WTC11 (cell line): Measurements from ENCODE around the gene PSMD6. TPM values are rescaled to one million over a fixed set of nuclear protein-coding genes. Genes with fewer than 3 reads are reported as not detected.

Experiments
- ATAC-seq: fragments of 200-7000 bp; cut with Tn5 transposase; 2 replicates; pipeline ENCODE4 v1.10.0; 2021; ENCODE audit warnings: mild to moderate bottlenecking, moderate library complexity
- CTCF ChIA-PET: fragments of 300-600 bp; sonication (Branson Sonifier 250); formaldehyde crosslinking; loops from one replicate; lab custom pipeline; 2021; ENCODE audit warnings: antibody characterized with exemption; lab: Charles Lee
- POLR2A ChIA-PET: fragments of 350-600 bp; sonication (Branson Sonifier 250); formaldehyde crosslinking; loops from one replicate; lab custom pipeline; 2021; ENCODE audit warnings: antibody characterized with exemption; lab: Charles Lee
- DNase-seq: peaks from one replicate; pipeline ENCODE4 v3.0.0; 2021; ENCODE audit warnings: low spot score
- H3K27ac Mint-ChIP-seq: 2 replicates; pipeline ENCODE4 v1.8.0; 2021; ENCODE audit warnings: mixed read lengths
- H3K27me3 Mint-ChIP-seq: 2 replicates; pipeline ENCODE4 v1.8.0; 2021; ENCODE audit warnings: low read depth, mild to moderate bottlenecking, moderate library complexity, mixed read lengths
- H3K36me3 Mint-ChIP-seq: 2 replicates; pipeline ENCODE4 v1.8.0; 2021; ENCODE audit warnings: mixed read lengths
- H3K4me1 Mint-ChIP-seq: 2 replicates; pipeline ENCODE4 v1.8.0; 2022; ENCODE audit warnings: mixed read lengths
- H3K4me3 Mint-ChIP-seq: 2 replicates; pipeline ENCODE4 v1.8.0; 2021; ENCODE audit warnings: mild to moderate bottlenecking, moderate library complexity, mixed read lengths
- H3K9me3 Mint-ChIP-seq: 2 replicates; pipeline ENCODE4 v1.8.0; 2021; ENCODE audit warnings: mixed read lengths
- CBFB ChIP-seq: sonication (generic); formaldehyde crosslinking; IDR thresholded peaks from 2 replicates; pipeline ENCODE4 v1.8.1; 2022; ENCODE audit warnings: mild to moderate bottlenecking, low read depth, missing genetic modification reagents
- ELF4 ChIP-seq: sonication (generic); formaldehyde crosslinking; IDR thresholded peaks from 2 replicates; pipeline ENCODE4 v1.8.1; 2022; ENCODE audit warnings: low read depth, mild to moderate bottlenecking, moderate library complexity, missing genetic modification reagents
- FOXJ3 ChIP-seq: sonication (generic); formaldehyde crosslinking; IDR thresholded peaks from 2 replicates; pipeline ENCODE4 v1.9.0; 2021; ENCODE audit warnings: missing genetic modification reagents, mild to moderate bottlenecking, borderline replicate concordance
- FOXK1 ChIP-seq: sonication (generic); formaldehyde crosslinking; IDR thresholded peaks from 2 replicates; pipeline ENCODE4 v1.8.0; 2022; ENCODE audit warnings: mild to moderate bottlenecking, moderate library complexity, missing genetic modification reagents
- GRHL2 ChIP-seq: fragments of 250-450 bp; sonication (Bioruptor Pico); IDR thresholded peaks from 2 replicates; pipeline ENCODE4 v1.8.0; 2022; ENCODE audit warnings: mild to moderate bottlenecking, moderate library complexity; ENCODE audit not compliant: insufficient replicate concordance, severe bottlenecking
- MYBL2 ChIP-seq: sonication (generic); formaldehyde crosslinking; IDR thresholded peaks from 2 replicates; pipeline ENCODE4 v1.8.1; 2023; ENCODE audit warnings: mild to moderate bottlenecking, moderate library complexity, missing genetic modification reagents
- NR1H2 ChIP-seq: sonication (generic); formaldehyde crosslinking; IDR thresholded peaks from 2 replicates; pipeline ENCODE4 v1.9.0; 2021; ENCODE audit warnings: mild to moderate bottlenecking, moderate library complexity, missing genetic modification reagents
- OVOL2 ChIP-seq: fragments of 250-450 bp; sonication (Bioruptor Pico); IDR thresholded peaks from 2 replicates; pipeline ENCODE4 v1.9.0; 2021; ENCODE audit warnings: mild to moderate bottlenecking, borderline replicate concordance
- SOX15 ChIP-seq: fragments of 250-450 bp; sonication (Bioruptor Pico); IDR thresholded peaks from 2 replicates; pipeline ENCODE4 v1.9.0; 2021; ENCODE audit warnings: mild to moderate bottlenecking
- TEAD1 ChIP-seq: sonication (generic); formaldehyde crosslinking; IDR thresholded peaks from 2 replicates; pipeline ENCODE4 v1.8.0; 2022; ENCODE audit warnings: mild to moderate bottlenecking, missing genetic modification reagents
- TP53 ChIP-seq: sonication (generic); formaldehyde crosslinking; IDR thresholded peaks from 2 replicates; pipeline ENCODE4 v1.8.1; 2023; ENCODE audit warnings: mild to moderate bottlenecking, missing genetic modification reagents
- ZNF138 ChIP-seq: sonication (generic); formaldehyde crosslinking; conservative IDR thresholded peaks from 2 replicates; pipeline ENCODE4 v1.8.1; 2022; ENCODE audit warnings: mild to moderate bottlenecking, moderate library complexity, missing genetic modification reagents
- ZNF423 ChIP-seq: fragments of 250-450 bp; sonication (Bioruptor Pico); IDR thresholded peaks from 2 replicates; pipeline ENCODE4 v2.1.2; 2022; ENCODE audit warnings: mild to moderate bottlenecking, moderate library complexity
- total RNA-seq: library from RNA; stranded (reverse); gene quantifications from 3 replicates; pipeline ENCODE4 v1.2.3, GENCODE V29; 2021
- TF ChIP-seq, protein P1 (sequence below): sonication (generic); formaldehyde crosslinking; conservative IDR thresholded peaks from 2 replicates; pipeline ENCODE4 v1.8.1; 2023; ENCODE audit warnings: mild to moderate bottlenecking, low read depth, missing genetic modification reagents, moderate library complexity
- TF ChIP-seq, protein P2 (sequence below): sonication (generic); formaldehyde crosslinking; IDR thresholded peaks from 2 replicates; pipeline ENCODE4 v1.8.1; 2023; ENCODE audit warnings: mild to moderate bottlenecking, missing genetic modification reagents, borderline replicate concordance
- TF ChIP-seq, protein P3 (sequence below): sonication (generic); formaldehyde crosslinking; IDR thresholded peaks from 2 replicates; pipeline ENCODE4 v1.8.1; 2023; ENCODE audit warnings: mild to moderate bottlenecking, missing genetic modification reagents, moderate library complexity
- TF ChIP-seq, protein P4 (sequence below): sonication (generic); formaldehyde crosslinking; IDR thresholded peaks from 2 replicates; pipeline ENCODE4 v1.8.1; 2022; ENCODE audit warnings: mild to moderate bottlenecking, moderate library complexity, missing genetic modification reagents
- TF ChIP-seq, protein P5 (sequence below): sonication (generic); formaldehyde crosslinking; IDR thresholded peaks from 2 replicates; pipeline ENCODE4 v1.8.0; 2022; ENCODE audit warnings: mild to moderate bottlenecking, missing genetic modification reagents
- TF ChIP-seq, protein P6 (sequence below): fragments of 250-450 bp; sonication (Bioruptor Pico); IDR thresholded peaks from 2 replicates; pipeline ENCODE4 v1.9.0; 2021; ENCODE audit warnings: mild to moderate bottlenecking
- TF ChIP-seq, protein P7 (sequence below): sonication (generic); formaldehyde crosslinking; IDR thresholded peaks from 2 replicates; pipeline ENCODE4 v1.8.1; 2022; ENCODE audit warnings: low read depth, missing genetic modification reagents, borderline replicate concordance
- TF ChIP-seq, protein P8 (sequence below): fragments of 250-450 bp; sonication (Bioruptor Pico); IDR thresholded peaks from 2 replicates; pipeline ENCODE4 v2.1.2; 2022; ENCODE audit warnings: mild to moderate bottlenecking, moderate library complexity

Gene PSMD6
- total RNA-seq, 1 experiment from 2014 or later, result 105 TPM

DNA sequence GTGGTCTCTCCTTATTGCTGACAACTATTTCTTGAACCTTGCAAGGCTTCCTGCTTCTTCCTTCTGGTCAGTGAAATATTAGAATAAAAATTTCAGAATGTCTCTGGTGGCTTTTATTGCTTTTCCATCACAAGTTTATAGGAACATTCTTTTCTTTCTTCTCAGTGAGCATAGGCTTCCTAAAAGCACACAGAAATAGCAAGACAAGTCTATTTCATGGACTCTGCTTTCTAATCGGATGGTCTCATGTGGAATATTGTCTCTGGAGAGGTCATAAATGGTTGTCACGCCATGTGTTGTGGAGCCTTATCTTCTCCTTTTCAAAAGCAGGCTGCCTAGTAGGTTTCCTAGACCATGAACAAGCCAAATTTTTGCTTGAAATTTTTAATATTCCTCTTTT is 9.8 kb upstream of the PSMD6 start:
- ATAC-seq, result no peak
- Mint-ChIP-seq H3K27ac (no peak overlapping the region), H3K9me3 (peaks cover 15% of the 10 kb centered on the region), H3K36me3 (no peaks in the 10 kb centered on the region), H3K4me1 (peaks cover 30% of the 10 kb centered on the region), H3K27me3 (no peaks in the 10 kb centered on the region), H3K4me3 (no peak overlapping the region)
- no peak for DNase-seq
- POLR2A ChIA-PET, result no interaction called here
- CTCF ChIA-PET, result interaction anchor here (0.6 to 1.6 kb wide), 2 partner anchors 424 to 452 kb away, joined by 3 read pairs; no protein-coding TSS in a partner anchor
- TF ChIP-seq TP53 (CRISPR knock-in tag) (no peak), MYBL2 (CRISPR knock-in tag) (no peak), ELF4 (CRISPR knock-in tag) (no peak), ZNF138 (no peak), FOXJ3 (no peak), TEAD1 (no peak), ZNF423 (CRISPR knock-in tag) (no peak), SOX15 (CRISPR knock-in tag) (no peak), GRHL2 (CRISPR knock-in tag) (no peak)
- TF ChIP-seq, protein P1, sequence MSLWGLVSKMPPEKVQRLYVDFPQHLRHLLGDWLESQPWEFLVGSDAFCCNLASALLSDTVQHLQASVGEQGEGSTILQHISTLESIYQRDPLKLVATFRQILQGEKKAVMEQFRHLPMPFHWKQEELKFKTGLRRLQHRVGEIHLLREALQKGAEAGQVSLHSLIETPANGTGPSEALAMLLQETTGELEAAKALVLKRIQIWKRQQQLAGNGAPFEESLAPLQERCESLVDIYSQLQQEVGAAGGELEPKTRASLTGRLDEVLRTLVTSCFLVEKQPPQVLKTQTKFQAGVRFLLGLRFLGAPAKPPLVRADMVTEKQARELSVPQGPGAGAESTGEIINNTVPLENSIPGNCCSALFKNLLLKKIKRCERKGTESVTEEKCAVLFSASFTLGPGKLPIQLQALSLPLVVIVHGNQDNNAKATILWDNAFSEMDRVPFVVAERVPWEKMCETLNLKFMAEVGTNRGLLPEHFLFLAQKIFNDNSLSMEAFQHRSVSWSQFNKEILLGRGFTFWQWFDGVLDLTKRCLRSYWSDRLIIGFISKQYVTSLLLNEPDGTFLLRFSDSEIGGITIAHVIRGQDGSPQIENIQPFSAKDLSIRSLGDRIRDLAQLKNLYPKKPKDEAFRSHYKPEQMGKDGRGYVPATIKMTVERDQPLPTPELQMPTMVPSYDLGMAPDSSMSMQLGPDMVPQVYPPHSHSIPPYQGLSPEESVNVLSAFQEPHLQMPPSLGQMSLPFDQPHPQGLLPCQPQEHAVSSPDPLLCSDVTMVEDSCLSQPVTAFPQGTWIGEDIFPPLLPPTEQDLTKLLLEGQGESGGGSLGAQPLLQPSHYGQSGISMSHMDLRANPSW, result no peak
- TF ChIP-seq, protein P2, sequence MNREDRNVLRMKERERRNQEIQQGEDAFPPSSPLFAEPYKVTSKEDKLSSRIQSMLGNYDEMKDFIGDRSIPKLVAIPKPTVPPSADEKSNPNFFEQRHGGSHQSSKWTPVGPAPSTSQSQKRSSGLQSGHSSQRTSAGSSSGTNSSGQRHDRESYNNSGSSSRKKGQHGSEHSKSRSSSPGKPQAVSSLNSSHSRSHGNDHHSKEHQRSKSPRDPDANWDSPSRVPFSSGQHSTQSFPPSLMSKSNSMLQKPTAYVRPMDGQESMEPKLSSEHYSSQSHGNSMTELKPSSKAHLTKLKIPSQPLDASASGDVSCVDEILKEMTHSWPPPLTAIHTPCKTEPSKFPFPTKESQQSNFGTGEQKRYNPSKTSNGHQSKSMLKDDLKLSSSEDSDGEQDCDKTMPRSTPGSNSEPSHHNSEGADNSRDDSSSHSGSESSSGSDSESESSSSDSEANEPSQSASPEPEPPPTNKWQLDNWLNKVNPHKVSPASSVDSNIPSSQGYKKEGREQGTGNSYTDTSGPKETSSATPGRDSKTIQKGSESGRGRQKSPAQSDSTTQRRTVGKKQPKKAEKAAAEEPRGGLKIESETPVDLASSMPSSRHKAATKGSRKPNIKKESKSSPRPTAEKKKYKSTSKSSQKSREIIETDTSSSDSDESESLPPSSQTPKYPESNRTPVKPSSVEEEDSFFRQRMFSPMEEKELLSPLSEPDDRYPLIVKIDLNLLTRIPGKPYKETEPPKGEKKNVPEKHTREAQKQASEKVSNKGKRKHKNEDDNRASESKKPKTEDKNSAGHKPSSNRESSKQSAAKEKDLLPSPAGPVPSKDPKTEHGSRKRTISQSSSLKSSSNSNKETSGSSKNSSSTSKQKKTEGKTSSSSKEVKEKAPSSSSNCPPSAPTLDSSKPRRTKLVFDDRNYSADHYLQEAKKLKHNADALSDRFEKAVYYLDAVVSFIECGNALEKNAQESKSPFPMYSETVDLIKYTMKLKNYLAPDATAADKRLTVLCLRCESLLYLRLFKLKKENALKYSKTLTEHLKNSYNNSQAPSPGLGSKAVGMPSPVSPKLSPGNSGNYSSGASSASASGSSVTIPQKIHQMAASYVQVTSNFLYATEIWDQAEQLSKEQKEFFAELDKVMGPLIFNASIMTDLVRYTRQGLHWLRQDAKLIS (CRISPR knock-in tag), result no peak
- TF ChIP-seq, protein P3, sequence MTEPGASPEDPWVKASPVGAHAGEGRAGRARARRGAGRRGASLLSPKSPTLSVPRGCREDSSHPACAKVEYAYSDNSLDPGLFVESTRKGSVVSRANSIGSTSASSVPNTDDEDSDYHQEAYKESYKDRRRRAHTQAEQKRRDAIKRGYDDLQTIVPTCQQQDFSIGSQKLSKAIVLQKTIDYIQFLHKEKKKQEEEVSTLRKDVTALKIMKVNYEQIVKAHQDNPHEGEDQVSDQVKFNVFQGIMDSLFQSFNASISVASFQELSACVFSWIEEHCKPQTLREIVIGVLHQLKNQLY (CRISPR knock-in tag), result no peak

DNA sequence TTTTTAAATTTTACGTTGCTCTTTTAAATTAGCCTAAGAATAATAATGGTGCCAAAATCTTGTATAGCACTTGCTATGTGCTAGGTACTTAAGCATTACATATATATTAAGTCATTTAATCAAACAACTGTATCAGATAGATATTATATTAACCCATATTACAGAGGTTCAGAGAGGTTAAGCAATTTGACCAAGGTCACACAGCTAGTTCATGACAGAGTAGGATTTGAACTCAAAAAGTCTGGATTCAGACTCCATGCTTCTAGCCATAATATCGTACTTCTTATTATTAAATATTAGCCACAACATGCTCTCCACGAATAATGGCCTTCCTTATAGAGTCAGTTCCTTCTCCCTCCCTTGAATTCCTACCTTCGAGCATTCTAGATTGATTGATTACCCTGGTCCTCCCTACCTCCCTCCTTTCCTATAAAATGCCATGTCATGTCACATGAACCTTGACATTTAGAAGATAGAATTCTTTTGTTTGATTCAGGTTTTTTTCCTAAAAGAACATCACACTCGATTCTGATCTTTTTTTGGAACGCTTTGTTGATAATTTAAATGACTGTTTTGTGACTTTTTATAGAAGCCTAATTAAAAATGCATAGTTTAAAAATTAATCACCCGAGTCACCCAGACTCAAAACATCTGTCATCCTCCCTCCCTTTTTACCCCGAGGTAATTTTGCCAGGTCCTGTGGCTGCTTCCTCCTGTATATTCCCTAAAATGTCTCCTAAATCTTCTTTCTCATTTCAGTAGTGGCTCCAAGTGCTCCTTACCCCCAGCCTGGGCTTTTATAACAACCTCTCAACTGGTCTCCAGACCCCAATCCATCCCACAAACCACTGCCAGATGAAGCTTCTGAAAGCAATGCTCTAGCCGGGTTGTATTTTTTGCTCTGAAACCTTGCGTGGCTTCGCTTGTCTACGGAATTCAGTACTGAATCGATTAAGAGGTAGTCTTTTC is 8.5 kb upstream of the PSMD6 start:
- POLR2A ChIA-PET, result no interaction called here
- no peak overlapping the region for H3K4me3 Mint-ChIP-seq
- H3K27me3 Mint-ChIP-seq, result no peaks in the 10 kb centered on the region
- ATAC-seq, result no peak
- no peak for DNase-seq
- no peak overlapping the region for H3K27ac Mint-ChIP-seq
- CTCF ChIA-PET, result interaction anchor here (1.7 kb wide), 1 partner anchor 236 kb away, joined by 6 read pairs; no protein-coding TSS in a partner anchor
- H3K4me1 Mint-ChIP-seq, result peaks cover 31% of the 10 kb centered on the region
- H3K36me3 Mint-ChIP-seq, result no peaks in the 10 kb centered on the region
- H3K9me3 Mint-ChIP-seq, result peaks cover 9% of the 10 kb centered on the region
- TF ChIP-seq OVOL2 (CRISPR knock-in tag), result no peak
- TF ChIP-seq, protein P4, sequence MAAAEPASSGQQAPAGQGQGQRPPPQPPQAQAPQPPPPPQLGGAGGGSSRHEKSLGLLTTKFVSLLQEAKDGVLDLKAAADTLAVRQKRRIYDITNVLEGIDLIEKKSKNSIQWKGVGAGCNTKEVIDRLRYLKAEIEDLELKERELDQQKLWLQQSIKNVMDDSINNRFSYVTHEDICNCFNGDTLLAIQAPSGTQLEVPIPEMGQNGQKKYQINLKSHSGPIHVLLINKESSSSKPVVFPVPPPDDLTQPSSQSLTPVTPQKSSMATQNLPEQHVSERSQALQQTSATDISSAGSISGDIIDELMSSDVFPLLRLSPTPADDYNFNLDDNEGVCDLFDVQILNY (CRISPR knock-in tag), result no peak
- TF ChIP-seq NR1H2, result no peak
- no peak for TF ChIP-seq CBFB (CRISPR knock-in tag)
- TF ChIP-seq, protein P5, sequence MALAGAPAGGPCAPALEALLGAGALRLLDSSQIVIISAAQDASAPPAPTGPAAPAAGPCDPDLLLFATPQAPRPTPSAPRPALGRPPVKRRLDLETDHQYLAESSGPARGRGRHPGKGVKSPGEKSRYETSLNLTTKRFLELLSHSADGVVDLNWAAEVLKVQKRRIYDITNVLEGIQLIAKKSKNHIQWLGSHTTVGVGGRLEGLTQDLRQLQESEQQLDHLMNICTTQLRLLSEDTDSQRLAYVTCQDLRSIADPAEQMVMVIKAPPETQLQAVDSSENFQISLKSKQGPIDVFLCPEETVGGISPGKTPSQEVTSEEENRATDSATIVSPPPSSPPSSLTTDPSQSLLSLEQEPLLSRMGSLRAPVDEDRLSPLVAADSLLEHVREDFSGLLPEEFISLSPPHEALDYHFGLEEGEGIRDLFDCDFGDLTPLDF (CRISPR knock-in tag), result no peak
- TF ChIP-seq, protein P6, sequence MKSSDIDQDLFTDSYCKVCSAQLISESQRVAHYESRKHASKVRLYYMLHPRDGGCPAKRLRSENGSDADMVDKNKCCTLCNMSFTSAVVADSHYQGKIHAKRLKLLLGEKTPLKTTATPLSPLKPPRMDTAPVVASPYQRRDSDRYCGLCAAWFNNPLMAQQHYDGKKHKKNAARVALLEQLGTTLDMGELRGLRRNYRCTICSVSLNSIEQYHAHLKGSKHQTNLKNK (CRISPR knock-in tag), result no peak
- TF ChIP-seq FOXK1 (CRISPR knock-in tag), result no peak
- TF ChIP-seq FOXJ3, result no peak
- TF ChIP-seq, protein P7, sequence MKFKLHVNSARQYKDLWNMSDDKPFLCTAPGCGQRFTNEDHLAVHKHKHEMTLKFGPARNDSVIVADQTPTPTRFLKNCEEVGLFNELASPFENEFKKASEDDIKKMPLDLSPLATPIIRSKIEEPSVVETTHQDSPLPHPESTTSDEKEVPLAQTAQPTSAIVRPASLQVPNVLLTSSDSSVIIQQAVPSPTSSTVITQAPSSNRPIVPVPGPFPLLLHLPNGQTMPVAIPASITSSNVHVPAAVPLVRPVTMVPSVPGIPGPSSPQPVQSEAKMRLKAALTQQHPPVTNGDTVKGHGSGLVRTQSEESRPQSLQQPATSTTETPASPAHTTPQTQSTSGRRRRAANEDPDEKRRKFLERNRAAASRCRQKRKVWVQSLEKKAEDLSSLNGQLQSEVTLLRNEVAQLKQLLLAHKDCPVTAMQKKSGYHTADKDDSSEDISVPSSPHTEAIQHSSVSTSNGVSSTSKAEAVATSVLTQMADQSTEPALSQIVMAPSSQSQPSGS (CRISPR knock-in tag), result no peak
- no peak for TF ChIP-seq ZNF138
- TF ChIP-seq, protein P8, sequence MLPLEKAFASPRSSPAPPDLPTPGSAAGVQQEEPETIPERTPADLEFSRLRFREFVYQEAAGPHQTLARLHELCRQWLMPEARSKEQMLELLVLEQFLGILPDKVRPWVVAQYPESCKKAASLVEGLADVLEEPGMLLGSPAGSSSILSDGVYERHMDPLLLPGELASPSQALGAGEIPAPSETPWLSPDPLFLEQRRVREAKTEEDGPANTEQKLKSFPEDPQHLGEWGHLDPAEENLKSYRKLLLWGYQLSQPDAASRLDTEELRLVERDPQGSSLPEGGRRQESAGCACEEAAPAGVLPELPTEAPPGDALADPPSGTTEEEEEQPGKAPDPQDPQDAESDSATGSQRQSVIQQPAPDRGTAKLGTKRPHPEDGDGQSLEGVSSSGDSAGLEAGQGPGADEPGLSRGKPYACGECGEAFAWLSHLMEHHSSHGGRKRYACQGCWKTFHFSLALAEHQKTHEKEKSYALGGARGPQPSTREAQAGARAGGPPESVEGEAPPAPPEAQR, result no peak
